ENCODE data around the gene LSAMP.

The LSAMP gene

GRCh38 chr3:116033516-116033915 lies 411.8 kb downstream of the LSAMP start:
- Histone ChIP-seq H3K4me3 (replicated peaks; ENCODE audit: low read depth, low read length) (no peak overlapping the region), H3K36me3 (ENCODE audit: control insufficient read depth, insufficient read depth, low read length) (no peaks in the 10 kb centered on the region), H3K27me3 (replicated peaks; ENCODE audit: control insufficient read depth, insufficient read depth, low read length) (no peaks in the 10 kb centered on the region)
- TF ChIP-seq CTCF (IDR thresholded peaks at IDR 0.05; ENCODE audit: insufficient read depth, low read length, poor library complexity, severe bottlenecking) = no peak
- DNase-seq (ENCODE audit: extremely low read depth, insufficient read length) = no peak

GRCh38 chr3:116032176-116032575 lies 413.1 kb downstream of the LSAMP start:
- Histone ChIP-seq H3K27me3 (replicated peaks; ENCODE audit: control insufficient read depth, insufficient read depth, low read length) (no peaks in the 10 kb centered on the region), H3K36me3 (ENCODE audit: control insufficient read depth, insufficient read depth, low read length) (no peaks in the 10 kb centered on the region), H3K4me3 (replicated peaks; ENCODE audit: low read depth, low read length) (no peak overlapping the region)
- no peak for TF ChIP-seq CTCF (IDR thresholded peaks at IDR 0.05; ENCODE audit: insufficient read depth, low read length, poor library complexity, severe bottlenecking)
- no peak for DNase-seq (ENCODE audit: extremely low read depth, insufficient read length)

GRCh38 chr3:116030131-116030850 lies 415.0 kb downstream of the LSAMP start:
- Histone ChIP-seq H3K27me3 (replicated peaks; ENCODE audit: control insufficient read depth, insufficient read depth, low read length) (no peaks in the 10 kb centered on the region), H3K4me3 (replicated peaks; ENCODE audit: low read depth, low read length) (no peak overlapping the region), H3K36me3 (ENCODE audit: control insufficient read depth, insufficient read depth, low read length) (no peaks in the 10 kb centered on the region)
- DNase-seq (ENCODE audit: extremely low read depth, insufficient read length) = no peak
- TF ChIP-seq CTCF (IDR thresholded peaks at IDR 0.05; ENCODE audit: insufficient read depth, low read length, poor library complexity, severe bottlenecking) = no peak

GRCh38 chr3:116029266-116029665 lies 416.0 kb downstream of the LSAMP start:
- H3K27me3 ChIP-seq (replicated peaks; ENCODE audit: control insufficient read depth, insufficient read depth, low read length) = no peaks in the 10 kb centered on the region
- no peak for TF ChIP-seq CTCF (IDR thresholded peaks at IDR 0.05; ENCODE audit: insufficient read depth, low read length, poor library complexity, severe bottlenecking)
- no peak for DNase-seq (ENCODE audit: extremely low read depth, insufficient read length)

GRCh38 chr3:116028157-116028556 lies 417.1 kb downstream of the LSAMP start:
- TF ChIP-seq CTCF (IDR thresholded peaks at IDR 0.05; ENCODE audit: insufficient read depth, low read length, poor library complexity, severe bottlenecking) = no peak
- Histone ChIP-seq H3K36me3 (ENCODE audit: control insufficient read depth, insufficient read depth, low read length) (no peaks in the 10 kb centered on the region), H3K4me3 (replicated peaks; ENCODE audit: low read depth, low read length) (no peak overlapping the region), H3K27me3 (replicated peaks; ENCODE audit: control insufficient read depth, insufficient read depth, low read length) (no peaks in the 10 kb centered on the region)
- DNase-seq (ENCODE audit: extremely low read depth, insufficient read length) = no peak

More at GRCh38 chr3:116029266-116029665, 416.0 kb downstream of the LSAMP start:
- H3K4me3 ChIP-seq (replicated peaks; ENCODE audit: low read depth, low read length) = no peak overlapping the region
- no peaks in the 10 kb centered on the region for H3K36me3 ChIP-seq (ENCODE audit: control insufficient read depth, insufficient read depth, low read length)

GRCh38 chr3:116020989-116021388 lies 424.3 kb downstream of the LSAMP start:
- no peak for DNase-seq (ENCODE audit: extremely low read depth, insufficient read length)
- TF ChIP-seq CTCF (IDR thresholded peaks at IDR 0.05; ENCODE audit: insufficient read depth, low read length, poor library complexity, severe bottlenecking) = no peak
- no peak overlapping the region for H3K4me3 ChIP-seq (replicated peaks; ENCODE audit: low read depth, low read length)
- no peaks in the 10 kb centered on the region for H3K27me3 ChIP-seq (replicated peaks; ENCODE audit: control insufficient read depth, insufficient read depth, low read length)
- no peaks in the 10 kb centered on the region for H3K36me3 ChIP-seq (ENCODE audit: control insufficient read depth, insufficient read depth, low read length)

All from GM06990 (cell line).